ENCODE measurements around the gene EGFL8.

DNA sequence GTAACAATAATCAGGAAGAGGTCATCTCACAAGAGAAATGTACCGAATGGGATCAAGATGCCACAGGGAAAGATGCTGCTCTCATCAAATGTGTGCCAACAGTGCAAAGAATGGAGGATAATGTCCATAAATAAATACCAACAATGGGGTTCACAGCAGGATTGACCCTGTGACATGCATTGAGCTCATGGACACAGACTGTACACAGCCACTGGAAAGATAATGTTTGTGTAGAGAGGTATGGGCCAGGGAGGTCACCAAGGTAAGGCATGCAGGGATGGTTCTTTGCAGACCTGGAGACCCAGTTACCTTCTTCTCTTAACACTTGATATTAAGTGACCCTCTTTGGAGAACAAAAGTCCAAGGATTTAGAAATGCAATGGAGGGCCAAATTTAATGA lies 10.0 kb downstream of the EGFL8 start:
- TF ChIP-seq, protein P1, sequence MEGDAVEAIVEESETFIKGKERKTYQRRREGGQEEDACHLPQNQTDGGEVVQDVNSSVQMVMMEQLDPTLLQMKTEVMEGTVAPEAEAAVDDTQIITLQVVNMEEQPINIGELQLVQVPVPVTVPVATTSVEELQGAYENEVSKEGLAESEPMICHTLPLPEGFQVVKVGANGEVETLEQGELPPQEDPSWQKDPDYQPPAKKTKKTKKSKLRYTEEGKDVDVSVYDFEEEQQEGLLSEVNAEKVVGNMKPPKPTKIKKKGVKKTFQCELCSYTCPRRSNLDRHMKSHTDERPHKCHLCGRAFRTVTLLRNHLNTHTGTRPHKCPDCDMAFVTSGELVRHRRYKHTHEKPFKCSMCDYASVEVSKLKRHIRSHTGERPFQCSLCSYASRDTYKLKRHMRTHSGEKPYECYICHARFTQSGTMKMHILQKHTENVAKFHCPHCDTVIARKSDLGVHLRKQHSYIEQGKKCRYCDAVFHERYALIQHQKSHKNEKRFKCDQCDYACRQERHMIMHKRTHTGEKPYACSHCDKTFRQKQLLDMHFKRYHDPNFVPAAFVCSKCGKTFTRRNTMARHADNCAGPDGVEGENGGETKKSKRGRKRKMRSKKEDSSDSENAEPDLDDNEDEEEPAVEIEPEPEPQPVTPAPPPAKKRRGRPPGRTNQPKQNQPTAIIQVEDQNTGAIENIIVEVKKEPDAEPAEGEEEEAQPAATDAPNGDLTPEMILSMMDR (IDR thresholded peaks at IDR 0.05): no peak
- TF ChIP-seq POLR2A (IDR thresholded peaks at IDR 0.05): no peak
